GM18526 (cell line): ENCODE data around the gene CDT1.

Experiments
- POLR2A ChIP-seq: IDR thresholded peaks from 3 replicates; pipeline ENCODE4 v1.6.1; 2011; ENCODE audit not compliant: insufficient read length; ENCODE audit errors: extremely low read depth

Gene CDT1

GRCh38 chr16:88815227-88815626, 11.6 kb downstream of the CDT1 start:
- no peak for TF ChIP-seq POLR2A

- no peak for TF ChIP-seq POLR2A
Measured at GRCh38 chr16:88815901-88816589, 12.5 kb downstream of the CDT1 start.

DNA sequence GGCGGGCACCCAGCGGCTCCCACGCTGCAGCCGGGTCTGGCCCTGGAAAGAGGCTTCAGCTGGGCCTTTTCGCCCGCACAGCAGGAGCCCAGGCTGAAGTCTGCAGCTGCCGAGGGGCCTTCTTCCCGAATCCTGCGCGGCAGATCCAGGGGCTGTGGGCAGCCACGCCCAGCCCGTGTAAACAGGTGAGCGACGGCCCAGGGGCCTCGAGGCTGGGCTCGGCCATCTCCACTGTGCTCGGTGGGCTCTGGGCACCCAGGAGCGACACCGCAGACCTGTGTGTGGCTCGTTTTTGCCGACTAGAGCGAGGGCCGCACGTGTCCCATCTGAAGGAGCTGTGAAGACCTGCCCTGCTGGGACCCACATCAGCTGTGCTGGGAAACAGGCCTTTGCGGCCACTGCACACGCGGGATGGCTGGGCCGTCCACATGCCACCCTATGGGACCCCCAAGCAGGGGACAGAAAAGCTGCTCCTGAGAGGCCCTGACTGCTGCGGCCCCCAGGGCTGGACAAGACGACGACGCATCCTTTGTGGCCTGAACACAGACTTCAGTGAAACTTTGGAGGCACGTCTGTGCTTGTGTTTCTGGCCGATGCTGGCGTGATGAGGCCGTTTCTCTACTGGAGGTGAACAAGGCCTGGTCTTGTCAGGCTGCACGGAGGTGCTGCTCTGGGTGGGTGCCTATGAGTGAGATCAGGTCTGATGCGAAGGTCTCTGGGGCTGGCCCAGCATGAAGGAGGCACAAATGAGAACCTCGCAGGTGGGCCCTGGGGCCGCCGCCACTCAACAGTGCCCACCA, 13.3 kb downstream of the CDT1 start:
- no peak for TF ChIP-seq POLR2A

DNA sequence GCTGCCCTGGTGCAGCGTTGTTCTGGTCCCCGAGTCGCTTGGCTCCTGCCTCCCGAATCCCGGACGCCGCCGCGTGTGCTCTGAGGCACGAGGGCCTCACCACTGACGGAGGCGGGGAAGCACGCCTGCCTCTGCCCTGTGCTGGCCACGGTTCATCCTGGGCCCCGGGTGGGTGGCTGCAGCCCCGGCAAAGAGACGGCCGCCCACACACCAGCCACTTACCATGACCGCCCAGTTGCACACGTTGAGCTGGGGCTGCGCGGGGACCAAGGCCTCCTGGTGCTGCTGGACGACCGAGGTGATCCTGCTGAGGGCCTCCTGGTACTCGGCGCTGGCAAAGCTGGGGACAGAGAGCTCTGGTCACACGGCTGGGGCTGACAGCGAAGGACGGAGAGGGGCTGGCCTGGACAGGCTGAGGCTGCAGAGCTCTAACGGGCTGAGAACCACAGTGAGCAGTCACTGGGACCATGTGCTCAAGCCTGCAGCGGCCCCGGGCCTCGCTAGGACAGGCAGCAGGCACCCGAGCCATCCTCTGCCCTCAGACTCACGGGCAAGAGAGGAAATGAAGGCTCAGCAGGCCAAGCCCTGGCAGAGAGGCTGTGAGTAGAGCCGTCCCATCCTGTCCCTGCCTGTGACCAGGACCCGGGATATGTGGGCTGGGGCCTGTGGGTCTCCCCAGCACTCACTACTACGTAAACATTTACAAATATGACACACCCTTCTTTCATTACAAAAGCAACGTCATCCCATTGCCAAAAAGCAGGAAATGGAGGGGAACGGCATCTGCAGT, 14.4 kb downstream of the CDT1 start:
- no peak for TF ChIP-seq POLR2A

DNA sequence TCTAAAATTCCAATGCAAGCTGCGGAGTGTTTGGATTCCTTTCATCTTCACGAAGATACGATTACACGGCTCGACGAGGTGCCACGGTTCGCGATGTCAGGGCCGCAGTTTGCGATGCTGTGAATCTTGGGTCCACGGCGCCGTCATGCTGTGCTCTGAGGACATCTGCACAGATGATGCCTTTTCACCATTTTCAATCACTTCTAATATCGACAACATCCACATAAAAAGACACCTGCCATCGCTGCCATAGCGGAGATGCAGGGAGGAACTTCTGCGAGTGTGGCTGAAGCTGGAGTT, 14.9 kb downstream of the CDT1 start:
- TF ChIP-seq POLR2A = no peak

DNA sequence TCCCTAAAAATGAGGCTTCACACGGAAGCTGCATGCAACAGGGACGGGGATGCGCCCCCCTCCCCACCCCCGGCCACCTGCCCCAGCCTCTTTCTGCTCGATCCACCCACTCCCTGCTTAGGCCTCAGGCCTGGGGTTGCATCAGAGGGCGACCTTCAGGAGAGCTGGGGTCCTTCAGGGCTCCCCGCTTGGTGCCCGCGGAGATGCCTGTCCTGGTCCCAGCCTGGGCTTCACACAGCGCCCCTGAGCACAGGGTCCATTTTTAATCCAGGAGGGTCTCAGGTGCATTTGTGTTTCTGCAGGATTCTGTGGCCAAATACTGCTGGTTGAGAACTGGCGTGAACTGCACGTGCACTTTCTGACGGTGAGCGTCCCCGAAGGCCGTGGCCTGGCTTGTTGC, 15.5 kb downstream of the CDT1 start:
- no peak for TF ChIP-seq POLR2A

DNA sequence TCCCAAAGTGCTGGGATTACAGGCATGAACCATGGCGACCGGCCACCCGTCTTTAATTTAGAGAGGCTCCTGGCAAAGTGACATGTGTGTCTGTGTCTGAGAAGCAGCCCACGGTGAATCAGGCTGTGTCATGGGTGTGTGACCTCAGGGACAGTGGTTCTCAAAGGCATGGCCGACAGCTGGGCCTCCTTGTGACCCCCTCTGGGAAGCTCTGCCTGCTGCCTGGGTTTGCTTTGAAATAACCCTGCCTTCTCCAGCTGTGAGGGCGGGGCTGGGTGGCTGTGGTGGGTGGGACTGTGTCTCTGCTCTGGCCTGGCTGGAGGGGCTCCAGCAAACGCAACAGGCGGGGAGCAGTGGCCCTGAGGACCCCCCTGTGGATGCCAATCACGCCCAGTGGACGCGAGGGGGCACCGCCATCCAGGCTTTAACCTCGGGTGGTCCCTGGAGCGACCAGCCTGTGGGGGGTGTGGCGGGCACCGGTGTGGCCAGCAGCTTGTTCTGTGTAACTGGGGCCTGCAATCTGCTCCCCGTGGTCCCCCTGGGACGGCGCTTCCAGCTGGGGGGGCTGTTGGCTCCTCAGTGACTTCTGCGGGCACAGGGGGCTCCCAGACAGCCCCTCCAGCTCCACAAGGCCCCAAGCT, 16.9 kb downstream of the CDT1 start:
- no peak for TF ChIP-seq POLR2A

DNA sequence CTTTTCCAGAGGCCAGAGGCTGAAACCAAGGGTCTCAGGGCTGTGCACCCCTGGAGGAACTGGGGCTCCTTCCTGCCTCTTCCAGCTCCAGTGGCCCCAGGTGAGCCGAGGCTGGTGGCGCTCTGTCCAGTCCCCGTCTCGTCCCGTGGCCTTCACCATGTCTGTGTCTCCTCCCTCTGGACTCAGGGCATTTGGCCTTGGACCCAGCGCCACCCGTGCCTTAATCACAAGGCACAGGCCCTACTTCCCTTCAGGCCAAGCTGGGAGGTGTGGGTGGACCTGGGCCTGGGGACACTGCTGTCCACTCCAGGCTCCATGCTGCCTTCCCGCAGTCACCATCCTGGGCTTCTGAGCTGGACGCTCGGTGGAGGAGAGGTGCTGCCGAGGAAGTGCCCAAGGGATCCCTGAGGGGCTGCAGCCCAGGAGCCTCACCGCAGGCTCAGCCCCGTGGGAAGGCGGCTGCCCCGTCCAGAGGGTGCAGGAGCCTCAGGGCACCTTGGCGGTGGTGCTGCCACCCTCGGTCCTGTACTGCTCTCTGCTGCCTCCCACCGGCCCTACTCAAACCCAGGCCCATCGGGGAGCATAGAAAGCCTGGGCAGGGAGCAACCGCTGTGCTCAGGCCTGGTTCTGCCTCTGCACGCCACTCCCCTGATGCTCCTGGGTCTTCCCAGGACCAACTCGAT, 17.7 kb downstream of the CDT1 start:
- TF ChIP-seq POLR2A = no peak

DNA sequence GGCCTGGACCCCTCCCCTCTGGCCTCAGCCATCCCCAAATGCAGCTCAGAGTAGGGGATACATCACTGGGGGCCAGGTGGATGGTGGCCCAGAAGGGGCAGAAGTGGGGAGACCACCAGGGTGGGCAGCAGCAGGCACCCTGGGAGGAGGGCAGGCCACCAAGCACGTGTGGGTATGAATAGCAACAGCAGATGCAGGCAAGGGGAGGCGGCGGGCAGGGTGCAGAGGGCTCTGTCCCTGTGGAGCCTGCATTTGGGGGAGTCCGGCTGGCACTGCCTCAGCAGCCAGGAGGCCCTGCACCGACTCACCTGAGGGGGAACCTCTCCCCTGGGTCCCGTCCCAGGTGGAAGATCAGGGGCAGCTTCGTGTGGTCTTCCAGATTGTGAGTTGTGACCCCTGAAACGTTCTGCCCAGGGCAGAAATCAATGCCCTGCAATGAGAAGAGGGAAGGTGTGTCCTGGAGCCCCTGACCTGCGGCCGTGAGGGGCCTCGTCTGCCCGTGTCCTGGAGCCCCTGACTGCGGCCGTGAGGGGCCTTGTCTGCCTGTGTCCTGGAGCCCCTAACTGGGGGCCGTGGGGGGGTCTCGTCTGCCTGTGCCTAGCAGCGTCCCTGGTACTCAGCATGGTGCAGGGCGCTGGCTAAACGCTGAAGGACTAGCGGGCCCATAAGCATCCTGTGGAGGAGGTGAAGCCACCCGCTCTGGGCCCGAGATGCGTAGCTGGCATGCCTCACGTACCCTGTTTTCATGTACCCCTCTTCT, 18.9 kb downstream of the CDT1 start:
- no peak for TF ChIP-seq POLR2A

DNA sequence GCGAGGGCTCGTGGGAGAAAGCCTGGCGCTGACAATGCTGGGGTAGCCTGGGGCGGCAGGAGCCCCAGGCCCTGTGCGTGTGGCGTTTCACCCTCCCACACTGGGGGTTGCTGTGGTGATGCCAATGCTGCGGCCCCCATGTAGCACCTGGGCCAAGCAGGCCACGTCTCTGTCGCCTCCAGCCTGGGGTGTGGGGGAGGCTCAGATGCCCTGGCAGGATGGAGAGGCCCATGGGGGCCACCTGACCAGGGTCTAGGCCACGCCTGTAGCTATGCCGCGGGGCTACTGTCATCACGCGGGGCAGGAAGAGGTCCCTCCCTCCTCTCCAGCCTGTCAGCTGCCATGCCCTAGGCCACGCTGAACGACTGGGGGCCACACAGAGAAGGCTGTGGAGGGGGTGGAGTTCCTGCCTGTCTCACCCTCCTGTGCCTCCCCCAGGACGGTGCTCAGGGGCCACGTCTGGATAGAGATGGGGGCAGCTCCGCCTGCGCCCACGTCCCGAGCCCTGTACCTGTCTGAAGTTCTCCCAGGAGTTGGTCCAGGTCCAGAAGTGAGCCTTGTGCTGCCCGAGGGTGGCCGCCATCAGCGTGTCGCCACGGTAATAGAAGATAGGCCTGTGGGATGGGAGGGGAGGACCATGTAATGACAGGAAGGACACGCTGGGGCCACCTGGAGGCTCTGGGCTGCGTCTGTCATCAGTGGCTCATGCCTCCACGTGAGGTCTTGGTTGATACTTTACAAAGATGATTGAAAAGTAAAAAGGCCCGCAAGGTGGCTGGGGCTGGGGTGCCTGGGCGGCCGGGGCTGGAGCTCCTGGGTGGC, 20.9 kb downstream of the CDT1 start:
- TF ChIP-seq POLR2A = no peak

GRCh38 chr16:88825146-88825545, 21.6 kb downstream of the CDT1 start:
- no peak for TF ChIP-seq POLR2A

DNA sequence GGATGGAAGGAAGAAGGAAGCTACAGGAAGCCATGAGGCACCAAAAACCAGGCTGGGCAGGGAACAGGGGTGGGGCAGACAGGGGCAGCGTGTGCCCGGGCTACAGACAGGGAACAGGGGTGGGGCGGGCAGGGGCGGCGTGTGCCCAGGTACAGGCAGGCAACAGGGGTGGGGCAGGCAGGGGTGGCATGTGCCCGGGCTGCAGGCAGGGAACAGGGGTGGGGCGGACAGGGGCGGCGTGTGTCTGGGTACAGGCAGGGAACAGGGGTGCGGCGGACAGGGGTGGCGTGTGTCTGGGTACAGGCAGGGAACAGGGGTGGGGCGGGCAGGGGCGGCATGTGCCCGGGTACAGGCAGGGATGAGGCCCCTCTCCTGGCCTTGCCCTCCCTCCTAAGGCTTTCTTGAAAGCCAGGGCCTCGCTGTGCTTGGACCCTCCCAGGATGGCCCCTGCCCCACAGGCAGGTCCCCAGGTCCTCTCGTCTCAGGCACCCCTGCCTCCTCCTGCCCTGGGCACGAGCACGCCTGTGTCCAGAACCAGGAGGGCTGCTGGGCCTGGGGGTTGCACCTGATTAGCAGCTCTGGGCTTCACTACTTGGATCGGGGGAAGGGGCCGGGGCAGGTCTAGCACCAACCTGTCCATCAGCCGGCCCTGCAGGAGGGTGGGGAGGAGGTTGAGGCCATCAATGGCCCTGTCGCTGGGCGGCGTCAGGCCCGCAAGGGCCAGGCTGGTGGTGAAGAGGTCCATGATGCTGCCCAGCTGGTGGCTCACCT, 22.7 kb downstream of the CDT1 start:
- no peak for TF ChIP-seq POLR2A

GRCh38 chr16:88827727-88828126, 24.1 kb downstream of the CDT1 start:
- no peak for TF ChIP-seq POLR2A

DNA sequence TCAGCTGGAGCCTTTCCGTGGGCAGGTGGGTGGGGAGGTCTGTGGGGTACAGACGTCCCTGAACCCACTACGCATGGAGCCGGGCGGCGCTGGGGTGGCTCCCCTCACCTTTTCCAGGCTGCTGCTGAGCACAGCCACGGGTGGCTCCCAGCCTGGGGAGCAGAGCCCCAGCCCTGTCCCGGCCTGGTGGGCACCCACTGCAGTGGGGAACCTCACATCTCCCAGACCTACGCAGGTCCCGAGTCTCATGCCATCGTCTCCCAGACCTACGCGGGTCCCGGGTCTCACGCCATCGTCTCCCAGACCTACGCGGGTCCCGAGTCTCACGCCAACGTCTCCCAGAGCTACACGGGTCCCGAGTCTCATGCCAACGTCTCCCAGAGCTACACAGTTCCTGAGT, 25.1 kb downstream of the CDT1 start:
- no peak for TF ChIP-seq POLR2A
